Measurements from ENCODE around the gene PRRG1. TPM values are rescaled to one million over a fixed set of nuclear protein-coding genes. Genes with fewer than 3 reads are reported as not detected.
"Not testable (repeated sequence)": the region's sequence is repeated elsewhere in the genome, so short reads cannot be mapped to it uniquely, and the experiment has no call there.

Gene PRRG1
- total RNA-seq, 1 donor from 2014 or later = 14.5 TPM

DNA sequence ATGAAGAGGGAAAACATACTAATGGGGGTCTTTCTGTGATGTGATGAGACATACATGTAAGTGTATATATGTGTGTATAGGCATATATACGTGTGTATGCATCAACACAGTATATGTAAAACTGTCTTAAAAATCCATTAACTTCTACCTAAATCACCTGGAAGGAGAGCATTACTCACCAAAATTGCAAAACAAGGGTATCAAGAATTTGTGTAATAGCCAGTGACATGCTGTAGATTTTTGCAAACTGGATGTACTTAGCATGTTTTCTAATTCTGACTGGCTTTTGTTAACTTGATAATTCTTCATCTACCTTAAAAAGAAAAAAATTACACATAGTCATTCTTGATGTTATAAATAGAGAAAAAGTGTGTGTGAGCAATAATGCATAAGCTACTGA is 104.7 kb downstream of the PRRG1 start:
- DNase-seq (no peak), ATAC-seq (ENCODE audit: poor library complexity) (no peak)
- intact Hi-C loops (cut with DNase I) = no loop called here

DNA sequence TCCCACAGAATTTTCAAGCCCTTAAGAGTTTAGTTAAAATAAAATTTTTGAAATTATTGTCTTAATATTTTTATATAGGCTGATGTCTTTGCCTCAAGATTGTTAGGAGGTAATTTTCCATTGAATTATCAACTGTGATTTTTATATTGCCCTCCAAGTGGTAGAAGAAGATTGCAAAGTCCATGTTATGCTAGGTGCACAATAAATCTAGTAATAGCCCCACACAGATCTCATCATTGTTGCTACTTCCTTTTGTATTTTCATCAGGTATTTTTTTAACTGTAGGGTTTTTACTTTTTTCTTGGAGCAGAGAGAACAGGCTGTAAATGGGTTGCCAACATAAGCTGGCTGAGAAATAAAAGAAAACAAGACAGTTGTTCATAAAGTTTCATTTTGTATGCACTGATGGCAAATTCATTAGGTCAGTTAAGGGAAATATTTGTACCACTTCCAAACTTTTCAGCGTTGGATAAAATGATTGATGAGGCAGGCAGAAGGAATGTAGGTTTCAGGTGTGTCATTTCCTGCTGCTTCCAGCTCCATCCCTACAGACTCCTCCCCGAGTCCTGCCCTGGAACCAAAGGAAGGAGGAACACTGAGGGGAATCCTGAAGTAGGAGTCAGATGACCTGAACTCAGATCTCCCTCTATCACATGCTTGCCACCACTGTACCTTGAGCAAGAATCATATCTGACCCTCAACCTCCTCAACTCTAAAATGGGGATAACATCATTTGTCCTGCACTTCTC is 105.5 kb downstream of the PRRG1 start:
- DNase-seq (no peak), ATAC-seq (ENCODE audit: poor library complexity) (no peak)
- intact Hi-C loops (cut with DNase I) = no loop called here

DNA sequence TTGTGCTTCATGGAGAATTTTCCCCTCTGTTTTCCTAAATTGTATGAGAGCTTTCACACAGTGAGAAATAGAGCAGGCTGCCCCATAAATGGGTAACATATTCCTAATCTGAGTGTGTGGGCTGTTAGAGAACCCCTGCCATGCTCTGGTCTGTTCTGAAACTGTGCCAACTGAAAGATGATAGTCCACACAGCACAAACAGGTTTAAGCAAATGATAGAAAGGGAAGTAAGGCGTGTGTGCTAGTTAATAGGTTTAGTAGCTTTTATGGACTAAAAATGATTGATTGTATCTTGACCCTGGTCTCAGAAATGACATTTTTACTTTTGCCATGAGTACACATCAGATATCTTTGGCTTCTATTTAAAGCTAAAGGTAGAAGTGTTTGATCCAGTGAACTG is 106.2 kb downstream of the PRRG1 start:
- ATAC-seq (ENCODE audit: poor library complexity) = no peak
- no peak for DNase-seq

GRCh38 chrX:37460285-37460684 is 111.1 kb downstream of the PRRG1 start:
- intact Hi-C loops (cut with DNase I); ATAC-seq (ENCODE audit: poor library complexity); DNase-seq: not testable (repeated sequence)

More for the DNA sequence above, 106.2 kb downstream of the PRRG1 start:
- intact Hi-C loops (cut with DNase I) = no loop called here

- intact Hi-C loops (cut with DNase I) = no loop called here
- ATAC-seq (ENCODE audit: poor library complexity) (no peak), DNase-seq (no peak)
Observed at GRCh38 chrX:37462346-37462745, 113.2 kb downstream of the PRRG1 start.

DNA sequence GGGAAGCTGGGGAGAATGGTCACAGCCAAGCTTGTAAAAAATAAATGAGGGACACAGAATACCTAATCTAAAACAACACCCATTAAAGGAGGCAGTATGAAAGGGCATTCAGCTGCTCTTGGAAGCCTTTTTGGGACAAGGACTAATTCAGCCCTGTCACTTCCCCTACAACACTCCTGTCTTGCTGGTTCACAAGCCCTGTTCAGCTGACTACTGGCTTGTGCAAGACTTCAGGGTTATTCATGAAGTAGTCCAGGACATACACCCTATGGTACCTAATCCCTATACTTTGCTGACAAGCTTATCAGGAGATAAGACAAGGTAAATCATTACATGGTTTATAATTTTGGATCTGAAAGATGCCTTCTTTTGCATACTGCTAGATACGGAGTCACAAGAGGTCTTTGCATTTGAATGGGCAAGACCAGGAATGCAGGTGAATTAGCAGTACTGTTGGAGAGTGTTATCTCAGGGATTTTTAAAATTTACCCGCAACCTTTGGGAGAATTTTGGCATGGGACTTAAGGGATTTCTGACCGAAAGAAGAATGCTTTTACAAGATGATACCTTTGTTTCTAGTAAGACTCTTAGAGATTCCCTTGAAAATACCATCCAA is 119.1 kb downstream of the PRRG1 start:
- DNase-seq (no peak), ATAC-seq (ENCODE audit: poor library complexity) (no peak)
- intact Hi-C loops (cut with DNase I) = no loop called here

DNA sequence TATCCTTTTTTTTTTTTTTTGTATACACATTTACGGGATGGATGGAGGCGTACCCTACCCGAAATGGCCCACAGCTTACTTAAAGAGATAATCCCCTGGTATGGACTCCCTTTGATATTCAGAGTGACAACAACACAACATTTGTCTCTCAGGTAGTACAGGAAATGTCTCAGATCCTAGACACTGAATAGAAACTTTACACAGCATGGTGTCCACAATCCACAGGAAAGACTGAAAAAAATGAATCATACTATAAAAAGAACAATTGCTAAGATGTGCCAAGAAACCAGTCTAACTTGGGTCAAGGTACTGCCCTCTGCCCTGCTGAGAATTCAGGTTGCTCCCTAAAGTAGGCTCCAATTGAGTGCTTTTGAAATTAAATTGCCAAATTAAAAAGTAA is 121.5 kb downstream of the PRRG1 start:
- intact Hi-C loops (cut with DNase I) = no loop called here
- DNase-seq (no peak), ATAC-seq (ENCODE audit: poor library complexity) (no peak)

DNA sequence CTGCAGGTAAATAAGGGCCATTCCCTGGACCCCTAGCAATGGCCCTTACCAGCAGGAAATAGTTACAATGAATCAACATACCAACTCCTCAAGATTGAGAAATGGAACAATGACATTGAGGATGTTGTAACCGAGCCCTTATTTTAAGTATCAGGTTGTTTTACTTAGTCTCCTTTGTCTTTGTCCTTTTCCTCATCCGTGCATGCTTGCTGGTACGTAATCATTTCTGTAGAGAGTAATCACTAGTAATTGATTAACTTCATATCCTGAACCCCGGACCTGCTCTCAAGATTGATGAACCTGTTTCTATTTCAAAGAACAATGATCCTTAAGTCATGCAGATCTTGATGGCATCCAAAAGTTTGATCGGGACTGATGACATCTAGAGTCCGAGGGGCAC is 123.7 kb downstream of the PRRG1 start:
- DNase-seq = no peak
- intact Hi-C loops (cut with DNase I) = no loop called here
- no peak for ATAC-seq (ENCODE audit: poor library complexity)

DNA sequence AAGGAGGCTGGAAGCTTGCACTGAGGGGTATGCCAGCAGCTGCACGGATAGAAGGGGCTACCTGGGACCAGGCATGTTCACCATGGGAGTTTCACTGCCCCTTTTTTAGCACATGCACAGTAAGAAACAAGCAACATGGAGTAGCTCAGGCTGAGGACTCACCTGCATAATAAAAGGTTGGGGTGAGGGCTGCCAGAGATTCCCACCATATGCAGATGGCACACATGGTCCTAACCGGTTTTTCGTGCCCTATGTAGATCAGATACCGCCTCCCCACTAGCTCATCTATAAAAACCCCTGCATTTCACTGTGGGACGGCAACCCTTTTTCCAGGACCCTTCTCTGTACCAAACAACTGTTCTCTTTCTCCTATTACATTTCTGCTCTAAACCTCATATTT is 125.3 kb downstream of the PRRG1 start:
- no peak for ATAC-seq (ENCODE audit: poor library complexity)
- intact Hi-C loops (cut with DNase I) = no loop called here
- no peak for DNase-seq

DNA sequence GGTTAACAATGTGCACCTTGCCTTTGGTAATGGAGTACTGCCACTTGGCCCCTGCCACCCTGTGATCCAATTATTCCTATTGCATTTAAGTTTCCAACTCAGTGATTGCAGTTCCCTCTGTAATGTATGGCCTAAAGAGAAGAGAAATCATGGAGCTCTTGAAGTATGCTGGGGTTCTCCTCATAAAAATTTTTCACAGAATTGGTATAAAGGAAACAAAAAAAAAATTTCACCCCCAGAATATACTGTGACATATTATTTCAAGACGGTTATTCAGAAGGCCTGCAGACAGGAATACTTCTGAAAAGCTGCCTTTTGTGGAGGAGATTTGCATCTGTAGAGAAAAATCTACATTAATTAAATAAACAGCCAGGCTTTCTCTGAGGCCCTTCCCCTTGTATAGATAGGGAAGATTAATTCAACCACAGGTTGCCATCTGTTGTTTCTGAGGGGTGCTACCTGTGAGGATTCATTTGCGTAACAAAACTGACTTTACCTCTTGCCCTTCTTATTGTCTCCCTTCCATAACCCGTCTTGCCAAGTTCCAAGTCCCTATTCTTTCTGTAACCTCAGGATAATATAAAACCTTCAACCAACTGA is 127.5 kb downstream of the PRRG1 start:
- intact Hi-C loops (cut with DNase I) = no loop called here
- DNase-seq (no peak), ATAC-seq (ENCODE audit: poor library complexity) (no peak)

GRCh38 chrX:37484335-37484734 is 135.2 kb downstream of the PRRG1 start:
- ATAC-seq (ENCODE audit: poor library complexity); DNase-seq; intact Hi-C loops (cut with DNase I): not testable (repeated sequence)

DNA sequence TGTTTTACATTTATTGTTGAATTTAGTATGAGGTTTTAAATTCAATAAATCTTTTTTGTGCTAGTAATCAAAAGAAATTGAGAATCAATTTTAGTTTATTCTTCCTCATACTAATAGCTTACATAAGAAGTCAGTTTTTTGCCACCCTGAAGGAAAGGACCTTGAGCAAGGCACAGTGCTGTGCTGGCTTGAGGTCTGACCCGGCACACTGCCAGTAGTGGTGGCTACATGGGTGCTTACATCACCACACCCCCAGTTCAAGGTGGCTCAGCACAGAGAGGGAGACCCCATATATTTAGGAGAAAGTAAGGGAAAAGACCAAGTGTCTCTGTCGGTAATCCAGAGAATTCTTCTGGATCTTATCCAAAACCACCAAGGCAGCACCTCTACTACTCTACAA is 136.3 kb downstream of the PRRG1 start:
- ATAC-seq (ENCODE audit: poor library complexity) (no peak), DNase-seq (no peak)
- intact Hi-C loops (cut with DNase I) = no loop called here

DNA sequence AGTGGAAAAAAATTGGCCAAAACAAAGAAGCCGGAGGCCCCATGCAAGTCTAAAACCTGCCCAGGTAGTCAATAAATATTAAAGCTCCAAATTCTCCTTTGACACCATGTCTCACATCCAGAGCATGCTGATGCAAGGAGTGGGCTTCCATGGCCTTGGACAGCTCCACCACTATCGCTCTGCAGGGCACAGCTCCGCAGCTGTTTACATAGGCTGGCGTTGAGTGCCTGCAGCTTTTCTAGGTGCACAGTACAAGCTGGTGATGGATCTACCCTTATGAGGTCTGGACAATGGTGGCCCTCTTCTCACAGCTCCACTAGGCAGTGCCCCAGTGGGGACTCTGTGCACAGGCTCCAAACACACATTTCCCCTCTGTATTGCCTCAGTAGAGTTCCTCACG is 138.1 kb downstream of the PRRG1 start:
- no peak for ATAC-seq (ENCODE audit: poor library complexity)

GRCh38 chrX:37488323-37488722 is 139.2 kb downstream of the PRRG1 start:
- no peak for ATAC-seq (ENCODE audit: poor library complexity)
- intact Hi-C loops (cut with DNase I) = no loop called here

More for the DNA sequence above, 138.1 kb downstream of the PRRG1 start:
- no peak for DNase-seq
- intact Hi-C loops (cut with DNase I) = no loop called here

DNA sequence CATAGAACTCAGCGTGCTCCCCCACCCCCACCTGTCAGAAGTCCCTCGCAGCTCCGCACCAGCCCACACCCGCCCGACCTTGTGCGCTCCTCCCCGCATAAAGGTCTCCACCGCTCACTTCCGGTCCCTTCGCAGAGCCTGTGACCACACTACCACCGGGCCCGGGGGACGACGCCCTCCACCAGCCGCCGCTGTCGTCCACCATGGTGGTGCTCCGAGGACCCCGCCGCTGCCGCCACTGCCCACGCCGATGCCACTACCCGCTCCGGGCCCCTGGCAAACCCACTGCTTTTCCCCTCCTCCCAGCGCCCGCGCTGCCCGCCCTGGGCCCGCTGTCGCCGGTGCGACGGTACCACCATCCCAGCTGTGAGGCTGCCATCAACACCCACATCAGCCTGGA is 142.5 kb downstream of the PRRG1 start:
- no peak for DNase-seq
- ATAC-seq (ENCODE audit: poor library complexity) = no peak
- intact Hi-C loops (cut with DNase I) = no loop called here

More at GRCh38 chrX:37488323-37488722, 139.2 kb downstream of the PRRG1 start:
- DNase-seq = no peak

DNA sequence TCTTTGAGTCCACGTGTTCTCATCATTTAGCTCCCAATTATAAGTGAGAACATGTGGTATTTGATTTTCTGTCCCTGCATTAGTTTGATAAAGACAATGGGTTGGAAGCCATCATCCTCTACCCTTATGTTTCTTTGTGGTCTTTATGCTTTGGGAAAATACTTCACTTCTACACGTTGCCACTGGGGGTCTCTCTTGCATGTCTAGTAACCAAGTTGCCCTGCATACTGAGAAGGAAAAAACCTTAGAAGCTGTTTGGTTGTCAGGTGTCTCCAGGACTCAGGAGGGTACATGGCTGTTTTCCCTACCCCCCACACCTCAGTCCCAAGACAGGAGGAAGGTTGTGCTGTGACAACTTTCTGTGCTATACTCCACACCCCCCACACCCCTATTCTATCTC is 146.6 kb downstream of the PRRG1 start:
- intact Hi-C loops (cut with DNase I); DNase-seq; ATAC-seq (ENCODE audit: poor library complexity): not testable (repeated sequence)

- intact Hi-C loops (cut with DNase I); DNase-seq; ATAC-seq (ENCODE audit: poor library complexity): not testable (repeated sequence)
Observed at GRCh38 chrX:37497126-37497525, 148.0 kb downstream of the PRRG1 start.

- DNase-seq; intact Hi-C loops (cut with DNase I); ATAC-seq (ENCODE audit: poor library complexity): not testable (repeated sequence)
Observed at GRCh38 chrX:37498323-37498722, 149.2 kb downstream of the PRRG1 start.

- intact Hi-C loops (cut with DNase I); ATAC-seq (ENCODE audit: poor library complexity); DNase-seq: not testable (repeated sequence)
Observed at GRCh38 chrX:37499649-37500048, 150.5 kb downstream of the PRRG1 start.

DNA sequence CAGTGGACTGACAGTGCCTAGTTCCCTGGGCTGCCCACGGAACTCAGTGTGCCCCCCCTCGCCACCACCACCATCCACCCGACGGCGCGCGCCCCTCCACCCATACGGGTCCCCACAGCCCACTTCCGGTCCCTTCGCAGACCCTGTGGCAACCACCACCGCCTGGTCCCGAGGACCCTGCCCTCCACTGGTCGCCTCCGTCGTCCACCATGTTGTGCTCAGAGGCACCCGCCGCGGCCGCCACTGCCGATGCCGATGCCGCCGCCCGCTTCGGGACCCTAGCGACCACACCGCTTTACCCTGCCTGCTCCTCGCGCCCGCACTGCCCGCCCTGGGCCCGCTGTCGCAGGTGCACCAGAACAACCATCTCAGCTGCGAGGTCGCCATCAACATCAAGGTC is 155.8 kb downstream of the PRRG1 start:
- DNase-seq (no peak), ATAC-seq (ENCODE audit: poor library complexity) (no peak)
- intact Hi-C loops (cut with DNase I) = loop anchor here (5.0 kb wide), 1 partner anchor 317 kb away; no protein-coding TSS in a partner anchor
